GM23248 (cell line): ENCODE measurements around the gene PRPF40B. TPM values are rescaled to one million over a fixed set of nuclear protein-coding genes. Genes with fewer than 3 reads are reported as not detected.
A peak's percentile ranks its signal among the peaks of the same experiment; 100 is the strongest.

ENCODE experiments used
- DNase-seq: peaks from one replicate; pipeline ENCODE4 v3.0.0-alpha.2; 2015
- H2AFZ ChIP-seq: fragments of 200-600 bp; sonication (generic); 2 replicates; pipeline ENCODE4 v1.6.1; 2016; ENCODE audit warnings: antibody characterized with exemption
- H3F3A ChIP-seq: fragments of 200-600 bp; sonication (generic); 2 replicates; pipeline ENCODE4 v1.6.1; 2016; ENCODE audit warnings: mild to moderate bottlenecking, antibody characterized with exemption, mixed run types; ENCODE audit not compliant: insufficient read depth
- H3K27ac ChIP-seq: fragments of 200-600 bp; sonication (generic); 2 replicates; pipeline ENCODE4 v1.5.1; 2016; ENCODE audit warnings: mild to moderate bottlenecking
- H3K27me3 ChIP-seq: fragments of 200-600 bp; sonication (generic); replicated peaks from 2 replicates; pipeline ENCODE4 v1.6.1; 2016; ENCODE audit warnings: mild to moderate bottlenecking; ENCODE audit not compliant: insufficient read depth
- H3K36me3 ChIP-seq: fragments of 200-600 bp; sonication (generic); 2 replicates; pipeline ENCODE4 v1.6.1; 2016; ENCODE audit warnings: low read depth, mild to moderate bottlenecking
- H3K4me1 ChIP-seq: fragments of 200-600 bp; sonication (generic); 2 replicates; pipeline ENCODE4 v1.6.1; 2016; ENCODE audit warnings: mild to moderate bottlenecking; ENCODE audit not compliant: insufficient read depth
- H3K4me2 ChIP-seq: fragments of 200-600 bp; sonication (generic); one replicate; pipeline ENCODE4 v1.6.1; 2016; ENCODE audit warnings: mild to moderate bottlenecking; ENCODE audit not compliant: unreplicated experiment
- H3K4me3 ChIP-seq: fragments of 200-600 bp; sonication (generic); 2 replicates; pipeline ENCODE4 v1.5.1; 2016; ENCODE audit warnings: mild to moderate bottlenecking
- H3K79me2 ChIP-seq: fragments of 200-600 bp; sonication (generic); 2 replicates; pipeline ENCODE4 v1.6.1; 2016; ENCODE audit warnings: mild to moderate bottlenecking; ENCODE audit not compliant: insufficient read depth
- H3K9ac ChIP-seq: fragments of 200-600 bp; sonication (generic); 2 replicates; pipeline ENCODE4 v1.6.1; 2016; ENCODE audit warnings: mild to moderate bottlenecking
- H3K9me2 ChIP-seq: fragments of 200-600 bp; sonication (generic); 2 replicates; pipeline ENCODE4 v1.6.1; 2016; ENCODE audit warnings: mixed run types, mild to moderate bottlenecking, moderate library complexity; ENCODE audit not compliant: insufficient read depth
- H3K9me3 ChIP-seq: fragments of 200-600 bp; sonication (generic); one replicate; pipeline ENCODE4 v1.6.1; 2017; ENCODE audit warnings: low read depth
- H4K20me1 ChIP-seq: fragments of 200-600 bp; sonication (generic); 2 replicates; pipeline ENCODE4 v1.6.0; 2016; ENCODE audit not compliant: insufficient read depth
- EZH2 ChIP-seq: fragments of 200-600 bp; sonication (generic); IDR thresholded peaks from 2 replicates; pipeline ENCODE4 v1.6.1; 2018; ENCODE audit warnings: antibody characterized with exemption, mild to moderate bottlenecking; ENCODE audit not compliant: insufficient read depth, poor library complexity, severe bottlenecking
- EZH2phosphoT487 ChIP-seq: fragments of 200-600 bp; sonication (generic); IDR thresholded peaks from 2 replicates; pipeline ENCODE4 v1.6.1; 2018; ENCODE audit warnings: antibody characterized with exemption, moderate library complexity, mild to moderate bottlenecking, low read depth; ENCODE audit not compliant: insufficient read depth
- WGBS, 2 experiments: methylation state at CpG; one replicate each; pipeline ENCODE4 v1.1.6; 2015 to 2017; ENCODE audit warnings: low lambda C conversion rate in 2 of 2, low coverage in 1 of 2; ENCODE audit errors: missing lambda C conversion rate in 2 of 2; 5-methylcytosine and 5-hydroxymethylcytosine counted together
- in situ Hi-C: fragments of 300-500 bp; cut with MboI; formaldehyde crosslinking; loops from 2 replicates; pipeline ENCODE4 v1.15.0; 2020
- polyA plus RNA-seq: library from polyadenylated mRNA; unstranded; fragments of >200 nt; fragmentation: Nextera tagmentation; extraction: Ambion mirVana; gene quantifications from 2 replicates; pipeline ENCODE4 v1.2.1, GENCODE V29; 2016
- total RNA-seq: library from RNA; depleted of rRNA; stranded (reverse); fragments of >200 nt; shearing (Covaris generic); gene quantifications from 2 replicates; pipeline ENCODE4 v1.2.3, GENCODE V29; 2014

PRPF40B gene
- total and polyA plus RNA-seq, 2 experiments from 2014 or later = 9.9 to 11.6 TPM

DNA sequence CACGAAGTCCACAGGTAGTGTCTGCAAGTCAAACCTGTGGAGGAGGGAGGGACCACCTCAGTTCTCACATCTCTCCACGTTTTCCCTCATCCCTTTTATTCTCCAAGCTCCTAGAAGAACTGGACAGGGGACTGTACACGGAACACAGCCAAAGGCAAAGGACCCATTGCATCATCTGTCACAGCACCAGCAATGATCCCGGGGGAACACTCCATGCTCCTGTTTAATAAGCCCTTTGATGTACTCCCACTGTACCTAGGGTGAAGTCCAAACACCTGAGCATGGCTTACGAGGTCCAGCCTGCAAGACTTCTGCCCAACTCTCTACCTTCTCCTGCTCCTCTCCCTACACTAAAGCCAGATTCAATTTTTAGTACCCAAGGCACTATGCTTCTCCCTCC lies 26.5 kb downstream of the PRPF40B start:
- Histone ChIP-seq H3K4me2 (no peak overlapping the region), H3K27me3 (no peaks in the 10 kb centered on the region), H3K9me2 (no peaks in the 10 kb centered on the region), H3F3A (0 out of 2 replicates have a peak, but pooled peaks cover under 1% of the 10 kb centered on the region), H3K36me3 (no peaks in the 10 kb centered on the region; the same call in 1 of the 2 replicates), H2AFZ (no peak overlapping the region), H3K79me2 (no peaks in the 10 kb centered on the region), H3K4me1 (no peaks in the 10 kb centered on the region; the same call in 1 of the 2 replicates), H3K4me3 (no peak overlapping the region), H3K9ac (no peak overlapping the region), H4K20me1 (no peaks in the 10 kb centered on the region), H3K9me3 (no peaks in the 10 kb centered on the region), H3K27ac (no peak overlapping the region)
- in situ Hi-C loops = no loop called here
- 98 to 100% methylated on average over 5 of the region's 5 CpGs for WGBS, 2 experiments
- no peak for DNase-seq
- TF ChIP-seq EZH2phosphoT487 (no peak), EZH2 (no peak)

DNA sequence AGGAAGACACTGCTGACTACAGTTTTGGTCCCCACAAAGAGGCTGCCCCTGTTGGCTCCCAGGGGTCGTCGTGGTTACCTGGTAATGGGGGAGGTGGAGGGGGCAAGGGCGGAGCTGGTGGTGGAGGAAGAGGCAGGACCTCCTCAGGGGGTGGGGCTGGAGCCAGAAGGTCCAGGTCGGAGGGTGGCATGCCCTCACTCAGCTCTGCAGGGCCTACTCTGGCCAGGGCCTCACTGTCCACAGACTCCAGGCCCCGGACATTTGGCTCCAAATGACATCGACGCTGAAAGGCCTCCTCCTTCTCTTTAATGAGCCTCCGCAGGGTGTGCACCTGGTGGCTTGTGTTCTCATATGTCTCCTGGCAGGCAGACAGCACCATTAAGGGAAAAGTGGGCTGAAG lies 28.5 kb downstream of the PRPF40B start:
- no peaks in the 10 kb centered on the region for H3K27me3 ChIP-seq
- H3F3A ChIP-seq = no peaks in the 10 kb centered on the region
- no peaks in the 10 kb centered on the region; the same call in 1 of the 2 replicates for H3K36me3 ChIP-seq
- TF ChIP-seq EZH2 (no peak), EZH2phosphoT487 (no peak)
- WGBS, 2 experiments = 74 to 84% methylated on average over 7 of the region's 8 CpGs
- no peaks in the 10 kb centered on the region for H3K9me2 ChIP-seq
- no peaks in the 10 kb centered on the region for H3K79me2 ChIP-seq
- H3K9me3 ChIP-seq = no peaks in the 10 kb centered on the region
- no peaks in the 10 kb centered on the region; the same call in 1 of the 2 replicates for H3K4me1 ChIP-seq
- H3K4me2 ChIP-seq = no peak overlapping the region
- in situ Hi-C loops = no loop called here
- no peak overlapping the region for H3K4me3 ChIP-seq
- DNase-seq = no peak
- no peak overlapping the region for H2AFZ ChIP-seq
- no peaks in the 10 kb centered on the region for H4K20me1 ChIP-seq
- no peak overlapping the region for H3K27ac ChIP-seq
- H3K9ac ChIP-seq = no peak overlapping the region

DNA sequence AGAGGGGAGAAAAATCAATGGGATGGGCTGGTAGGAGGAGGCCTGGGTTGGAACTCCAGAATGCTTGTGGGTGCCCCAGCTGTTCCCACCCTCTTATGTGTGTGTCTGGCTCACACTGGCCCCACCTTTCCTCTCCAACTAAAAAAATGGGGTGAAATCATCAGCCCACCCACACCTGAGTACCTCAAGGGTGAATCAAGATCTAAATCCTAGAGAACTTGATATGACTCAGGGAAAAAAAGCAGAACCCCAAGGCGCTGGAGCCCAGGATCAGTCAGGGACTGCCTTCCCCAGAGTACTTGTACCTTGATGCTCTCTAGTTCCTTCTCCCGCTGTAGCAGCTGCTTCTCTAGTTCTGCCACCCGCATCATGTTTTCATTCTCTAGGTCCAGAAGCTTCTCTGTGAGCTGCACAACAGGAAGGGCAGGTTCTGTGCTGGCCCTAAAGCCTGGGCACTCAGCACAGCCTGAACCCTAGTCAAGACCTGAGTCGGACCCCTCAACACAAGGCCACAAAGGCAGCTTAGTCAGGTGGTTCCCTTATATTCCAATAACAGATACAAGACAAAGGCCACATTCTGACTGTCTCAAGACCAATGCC lies 29.7 kb downstream of the PRPF40B start:
- H3K4me3 ChIP-seq = no peak overlapping the region
- TF ChIP-seq EZH2 (no peak), EZH2phosphoT487 (no peak)
- no peak overlapping the region for H3K4me2 ChIP-seq
- in situ Hi-C loops = no loop called here
- H3K9me2 ChIP-seq = no peaks in the 10 kb centered on the region
- no peaks in the 10 kb centered on the region for H3K79me2 ChIP-seq
- H3F3A ChIP-seq = no peaks in the 10 kb centered on the region
- no peak overlapping the region for H3K9ac ChIP-seq
- 86 to 95% methylated on average over 3 to 4 of the region's 4 CpGs for WGBS, 2 experiments
- no peaks in the 10 kb centered on the region for H3K27me3 ChIP-seq
- H4K20me1 ChIP-seq = no peaks in the 10 kb centered on the region
- no peaks in the 10 kb centered on the region; the same call in 1 of the 2 replicates for H3K4me1 ChIP-seq
- H2AFZ ChIP-seq = no peak overlapping the region
- H3K27ac ChIP-seq = no peak overlapping the region
- peak; percentile 12 for DNase-seq
- H3K9me3 ChIP-seq = no peaks in the 10 kb centered on the region
- no peaks in the 10 kb centered on the region; the same call in 1 of the 2 replicates for H3K36me3 ChIP-seq

DNA sequence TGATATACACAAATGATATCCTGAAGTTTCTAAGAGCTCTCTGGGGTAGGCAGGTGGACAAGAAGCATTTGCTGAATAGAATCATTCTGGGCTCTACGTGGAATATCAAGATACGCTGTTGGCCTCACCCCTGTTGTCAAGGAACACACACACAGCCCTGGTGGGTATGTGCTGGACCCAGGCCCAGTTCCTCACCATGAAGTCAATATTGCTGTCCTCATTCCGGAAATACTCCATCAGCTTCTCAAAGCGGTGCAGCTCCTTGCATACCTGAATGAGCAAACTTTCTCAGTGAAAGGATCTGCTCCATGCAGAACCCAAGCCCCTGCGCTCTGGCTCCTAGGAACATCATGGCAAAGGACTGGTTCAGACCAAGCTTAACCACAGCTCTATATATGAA lies 31.4 kb downstream of the PRPF40B start:
- TF ChIP-seq EZH2 = no peak
- TF ChIP-seq EZH2phosphoT487 = no peak
- Histone ChIP-seq H3K9ac (no peak overlapping the region), H3K4me3 (no peak overlapping the region), H3F3A (no peaks in the 10 kb centered on the region), H3K9me3 (no peaks in the 10 kb centered on the region), H3K36me3 (no peaks in the 10 kb centered on the region; the same call in 1 of the 2 replicates), H3K4me1 (no peaks in the 10 kb centered on the region; the same call in 1 of the 2 replicates), H3K27me3 (no peaks in the 10 kb centered on the region), H3K9me2 (no peaks in the 10 kb centered on the region), H4K20me1 (no peaks in the 10 kb centered on the region), H3K4me2 (no peak overlapping the region), H3K27ac (no peak overlapping the region), H2AFZ (no peak overlapping the region), H3K79me2 (no peaks in the 10 kb centered on the region)
- WGBS, 2 experiments = 93 to 95% methylated on average over 5 of the region's 5 CpGs
- in situ Hi-C loops = no loop called here
- no peak for DNase-seq
